Spleen (tissue), 7 donors: ENCODE measurements around the gene MIEN1.

Source experiments
- CTCF ChIP-seq, 11 experiments: fragments of 200-600 bp in 7 of 11; fragments of 450-650 bp in 4 of 11; sonication (generic) in 4 of 11; IDR thresholded peaks in 8 of 11; conservative IDR thresholded peaks in 3 of 11; 1 replicate in 7 of 11; 2 replicates in 4 of 11; pipeline versions ENCODE4 v1.4.0 to v1.8.0; 2016 to 2021; ENCODE audit warnings: antibody characterized with exemption in 11 of 11, inconsistent platforms in 4 of 11, mild to moderate bottlenecking in 1 of 11
- POLR2A ChIP-seq, 3 donors: fragments of 450-650 bp; IDR thresholded peaks; one replicate each; pipeline ENCODE4 v1.5.1; 2017; ENCODE audit warnings: antibody characterized with exemption in 3 of 3, mild to moderate bottlenecking in 1 of 3
- POLR2AphosphoS5 ChIP-seq, 3 donors: sonication (generic); formaldehyde crosslinking; IDR thresholded peaks; one replicate each; pipeline ENCODE4 v1.5.1; 2017; ENCODE audit warnings: antibody characterized with exemption in 3 of 3
- donor health status: DM: no; HTN: no; CAD: no; lungs with moderate emphysema.
- donor health status: DM: no; HTN: no; CAD: no.
- donor health status: DM: no; HTN: no; CAD: no.

- TF ChIP-seq POLR2A (IDR thresholded peaks at IDR 0.05) (no peak), POLR2AphosphoS5 (IDR thresholded peaks at IDR 0.05) (no peak), CTCF (IDR thresholded peaks at IDR 0.05 in 8 of 11, conservative IDR thresholded peaks at IDR 0.05 in 3 of 11) (no peak)
Measured at GRCh38 chr17:39752241-39752881, 22.0 kb upstream of the MIEN1 start.
